Coronary artery (tissue), 2 donors: ENCODE data around the gene PCSK5.

Source experiments
- DNase-seq: peaks from one replicate; pipeline ENCODE4 v3.0.0-alpha.2; 2017; ENCODE audit warnings: low spot score
- H3K27ac ChIP-seq, 2 donors: fragments of 200-600 bp; sonication (generic); one replicate each; pipeline ENCODE4 v1.5.1; 2016 to 2019
- H3K4me3 ChIP-seq: fragments of 200-600 bp; sonication (generic); 2 replicates; pipeline ENCODE4 v1.5.1; 2016; ENCODE audit warnings: mild to moderate bottlenecking, moderate library complexity
- CTCF ChIP-seq: fragments of 200-600 bp; sonication (generic); IDR thresholded peaks from one replicate; pipeline ENCODE4 v1.5.1; 2019; ENCODE audit warnings: antibody characterized with exemption

Gene PCSK5

GRCh38 chr9:76400534-76401096 lies 510.1 kb downstream of the PCSK5 start:
- Histone ChIP-seq H3K4me3 (no peak overlapping the region), H3K27ac (no peak overlapping the region)
- TF ChIP-seq CTCF = no peak
- no peak for DNase-seq

GRCh38 chr9:76401176-76401575 lies 510.7 kb downstream of the PCSK5 start:
- no peak for TF ChIP-seq CTCF
- H3K4me3 ChIP-seq = no peak overlapping the region
- no peak for DNase-seq
- no peak overlapping the region for H3K27ac ChIP-seq

- H3K27ac ChIP-seq = no peak overlapping the region
- no peak overlapping the region for H3K4me3 ChIP-seq
- no peak for DNase-seq
- no peak for TF ChIP-seq CTCF
Observed at GRCh38 chr9:76401580-76402354, 511.3 kb downstream of the PCSK5 start.

- peak; percentile 27 for TF ChIP-seq CTCF
- H3K4me3 ChIP-seq = peak overlapping the region; percentile 53
- no peak for DNase-seq
- peak overlapping the region; percentile 6 to 60 for H3K27ac ChIP-seq
Observed at GRCh38 chr9:76403352-76403751, 512.9 kb downstream of the PCSK5 start.

GRCh38 chr9:76404401-76404800 lies 513.9 kb downstream of the PCSK5 start:
- H3K27ac ChIP-seq = no peak overlapping the region
- H3K4me3 ChIP-seq = no peak overlapping the region
- TF ChIP-seq CTCF = no peak
- DNase-seq = no peak

- DNase-seq = no peak
- Histone ChIP-seq H3K27ac (no peak overlapping the region), H3K4me3 (no peak overlapping the region)
- TF ChIP-seq CTCF = no peak
Observed at GRCh38 chr9:76405340-76405739, 514.9 kb downstream of the PCSK5 start.

GRCh38 chr9:76405868-76406267 lies 515.4 kb downstream of the PCSK5 start:
- H3K27ac ChIP-seq = no peak overlapping the region
- TF ChIP-seq CTCF = no peak
- DNase-seq = no peak
- no peak overlapping the region for H3K4me3 ChIP-seq
